Measurements from ENCODE around the gene BANP.

BANP gene

GRCh38 chr16:88012360-88012759 lies 61.1 kb downstream of the BANP start:
- H3K4me3 ChIP-seq (ENCODE audit: low read depth, low read length): no peak overlapping the region
- no peak for TF ChIP-seq CTCF (IDR thresholded peaks at IDR 0.05; ENCODE audit: low read depth, low read length)
- H3K9me3 ChIP-seq (ENCODE audit: severe bottlenecking): no peaks in the 10 kb centered on the region
- DNase-seq: no peak
- H3K27ac ChIP-seq: no peak overlapping the region
- H3K36me3 ChIP-seq: no peaks in the 10 kb centered on the region
- H3K27me3 ChIP-seq (ENCODE audit: insufficient read depth, low read depth, severe bottlenecking): no peaks in the 10 kb centered on the region

GRCh38 chr16:88013091-88013609 lies 61.9 kb downstream of the BANP start:
- Histone ChIP-seq H3K27me3 (ENCODE audit: insufficient read depth, low read depth, severe bottlenecking) (no peaks in the 10 kb centered on the region), H3K36me3 (no peaks in the 10 kb centered on the region), H3K9me3 (ENCODE audit: severe bottlenecking) (no peaks in the 10 kb centered on the region), H3K4me3 (ENCODE audit: low read depth, low read length) (no peak overlapping the region), H3K27ac (no peak overlapping the region)
- no peak for DNase-seq
- no peak for TF ChIP-seq CTCF (IDR thresholded peaks at IDR 0.05; ENCODE audit: low read depth, low read length)

GRCh38 chr16:88013766-88014251 lies 62.6 kb downstream of the BANP start:
- Histone ChIP-seq H3K27me3 (ENCODE audit: insufficient read depth, low read depth, severe bottlenecking) (no peaks in the 10 kb centered on the region), H3K27ac (no peak overlapping the region), H3K36me3 (no peaks in the 10 kb centered on the region), H3K4me3 (ENCODE audit: low read depth, low read length) (no peak overlapping the region), H3K9me3 (ENCODE audit: severe bottlenecking) (no peaks in the 10 kb centered on the region)
- no peak for TF ChIP-seq CTCF (IDR thresholded peaks at IDR 0.05; ENCODE audit: low read depth, low read length)
- no peak for DNase-seq

DNA sequence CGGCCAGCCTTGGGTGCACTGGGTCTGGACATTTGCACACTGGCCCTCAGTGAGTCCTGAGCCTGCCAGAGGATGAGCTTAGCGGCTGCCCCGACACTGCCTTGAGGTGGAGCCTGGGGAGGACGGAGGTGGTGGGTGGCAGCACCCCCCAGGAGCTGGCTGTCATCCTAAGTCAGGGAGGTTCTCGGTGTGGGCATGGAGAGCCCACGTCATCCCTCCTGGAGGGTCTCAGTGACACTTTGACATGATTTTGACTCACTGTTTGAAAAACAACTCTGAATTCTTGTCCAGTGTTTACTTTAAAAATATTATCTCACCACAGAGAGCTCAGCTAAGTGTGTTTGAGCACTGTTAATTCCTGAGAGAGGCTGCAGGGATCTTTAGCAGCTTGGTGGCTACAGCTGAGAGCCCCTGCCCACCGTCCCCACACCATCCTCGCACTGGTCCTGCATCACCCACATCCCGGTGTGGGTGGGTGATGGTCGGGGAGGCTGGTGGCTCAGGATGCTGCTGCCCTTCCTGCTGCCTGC lies 63.1 kb downstream of the BANP start:
- Histone ChIP-seq H3K27ac (no peak overlapping the region), H3K27me3 (ENCODE audit: insufficient read depth, low read depth, severe bottlenecking) (no peaks in the 10 kb centered on the region), H3K9me3 (ENCODE audit: severe bottlenecking) (no peaks in the 10 kb centered on the region), H3K4me3 (ENCODE audit: low read depth, low read length) (no peak overlapping the region), H3K36me3 (no peaks in the 10 kb centered on the region)
- no peak for TF ChIP-seq CTCF (IDR thresholded peaks at IDR 0.05; ENCODE audit: low read depth, low read length)
- no peak for DNase-seq

- H3K27ac ChIP-seq: no peak overlapping the region
These were observed 63.9 kb downstream of the BANP start for GRCh38 chr16:88014954-88015805.

More at GRCh38 chr16:88014954-88015805, 63.9 kb downstream of the BANP start:
- no peak overlapping the region for H3K4me3 ChIP-seq (ENCODE audit: low read depth, low read length)
- H3K36me3 ChIP-seq: no peaks in the 10 kb centered on the region
- no peaks in the 10 kb centered on the region for H3K27me3 ChIP-seq (ENCODE audit: insufficient read depth, low read depth, severe bottlenecking)
- no peak for DNase-seq
- TF ChIP-seq CTCF (IDR thresholded peaks at IDR 0.05; ENCODE audit: low read depth, low read length): no peak
- H3K9me3 ChIP-seq (ENCODE audit: severe bottlenecking): no peaks in the 10 kb centered on the region
